ENCODE data around the gene RAB3GAP2.
"Not testable (repeated sequence)": the region's sequence is repeated elsewhere in the genome, so short reads cannot be mapped to it uniquely, and the experiment has no call there.

Gene RAB3GAP2

DNA sequence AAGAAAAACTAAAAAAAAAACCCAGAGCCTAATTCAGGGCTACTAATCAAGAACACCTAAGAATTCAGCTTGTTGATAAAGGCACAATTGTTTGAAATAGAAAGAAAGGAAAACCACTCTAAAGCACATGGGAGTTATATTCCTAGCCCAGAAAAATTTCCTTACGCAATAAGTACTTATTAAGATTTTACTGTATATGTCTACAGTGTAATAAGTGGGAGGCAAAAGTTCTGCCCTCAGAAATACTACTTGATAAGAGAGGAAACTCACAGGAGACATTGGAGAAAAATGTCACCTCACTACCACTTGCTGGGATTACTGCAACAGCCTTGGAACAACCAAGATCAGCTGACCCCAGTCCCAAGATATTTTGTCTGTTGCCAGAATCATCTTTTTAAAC lies 112.2 kb downstream of the RAB3GAP2 start:
- H3K9me3 ChIP-seq (ENCODE audit: insufficient read depth, low read length): no peaks in the 10 kb centered on the region
- H3K4me3 ChIP-seq (ENCODE audit: insufficient read length, low read depth): no peak overlapping the region
- DNase-seq (ENCODE audit: low read depth, low spot score): no peak
- no peak overlapping the region for H3K9ac ChIP-seq (ENCODE audit: insufficient read length, low read depth)
- H3K36me3 ChIP-seq (ENCODE audit: insufficient read depth, insufficient read length, low read length): peaks cover 59% of the 10 kb centered on the region
- TF ChIP-seq ZNF274 (IDR thresholded peaks at IDR 0.05; ENCODE audit: low read depth, low read length) (no peak), SUZ12 (IDR thresholded peaks at IDR 0.05; ENCODE audit: extremely low read depth, insufficient read depth, insufficient read length) (no peak), YY1 (IDR thresholded peaks at IDR 0.05; ENCODE audit: insufficient read depth, insufficient read length) (no peak)
- H3K4me1 ChIP-seq (ENCODE audit: insufficient read depth, insufficient read length): no peaks in the 10 kb centered on the region
- H3K27me3 ChIP-seq (ENCODE audit: insufficient read depth, insufficient read length): no peaks in the 10 kb centered on the region

GRCh38 chr1:220159041-220159440 lies 113.2 kb downstream of the RAB3GAP2 start:
- no peak for DNase-seq (ENCODE audit: low read depth, low spot score)
- Histone ChIP-seq H3K9me3 (ENCODE audit: insufficient read depth, low read length) (no peaks in the 10 kb centered on the region), H3K36me3 (ENCODE audit: insufficient read depth, insufficient read length, low read length) (peaks cover 56% of the 10 kb centered on the region), H3K4me3 (ENCODE audit: insufficient read length, low read depth) (no peak overlapping the region), H3K9ac (ENCODE audit: insufficient read length, low read depth) (no peak overlapping the region), H3K4me1 (ENCODE audit: insufficient read depth, insufficient read length) (no peaks in the 10 kb centered on the region), H3K27me3 (ENCODE audit: insufficient read depth, insufficient read length) (no peaks in the 10 kb centered on the region)
- TF ChIP-seq SUZ12 (IDR thresholded peaks at IDR 0.05; ENCODE audit: extremely low read depth, insufficient read depth, insufficient read length) (no peak), YY1 (IDR thresholded peaks at IDR 0.05; ENCODE audit: insufficient read depth, insufficient read length) (no peak), ZNF274 (IDR thresholded peaks at IDR 0.05; ENCODE audit: low read depth, low read length) (no peak)

GRCh38 chr1:220158530-220158929 lies 113.7 kb downstream of the RAB3GAP2 start:
- H3K9me3 ChIP-seq (ENCODE audit: insufficient read depth, low read length); DNase-seq (ENCODE audit: low read depth, low spot score); H3K9ac ChIP-seq (ENCODE audit: insufficient read length, low read depth); H3K4me3 ChIP-seq (ENCODE audit: insufficient read length, low read depth); H3K4me1 ChIP-seq (ENCODE audit: insufficient read depth, insufficient read length); H3K27me3 ChIP-seq (ENCODE audit: insufficient read depth, insufficient read length): not testable (repeated sequence)
- H3K36me3 ChIP-seq (ENCODE audit: insufficient read depth, insufficient read length, low read length): peaks cover 54% of the 10 kb centered on the region

DNA sequence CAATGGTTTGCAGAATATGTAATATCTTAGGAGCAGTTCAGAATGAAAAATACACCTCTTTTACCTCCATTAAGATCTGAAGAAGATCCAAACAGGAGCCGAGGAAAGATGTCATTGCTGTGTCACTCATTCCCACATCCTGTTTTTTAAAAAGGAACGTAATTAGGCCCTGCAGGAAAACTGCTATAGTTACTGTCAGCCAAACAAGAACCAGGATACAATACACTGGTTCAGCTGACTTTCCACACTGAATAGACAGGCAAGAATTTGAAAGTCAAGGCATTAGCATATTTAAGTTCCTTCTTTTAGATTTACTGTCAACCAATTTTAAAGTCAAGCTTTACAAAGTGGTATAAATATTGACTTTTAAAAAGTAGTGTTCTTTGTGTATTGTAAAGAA lies 114.5 kb downstream of the RAB3GAP2 start:
- H3K27me3 ChIP-seq (ENCODE audit: insufficient read depth, insufficient read length): no peaks in the 10 kb centered on the region
- H3K36me3 ChIP-seq (ENCODE audit: insufficient read depth, insufficient read length, low read length): peaks cover 60% of the 10 kb centered on the region
- H3K9me3 ChIP-seq (ENCODE audit: insufficient read depth, low read length): no peaks in the 10 kb centered on the region
- no peak overlapping the region for H3K9ac ChIP-seq (ENCODE audit: insufficient read length, low read depth)
- H3K4me3 ChIP-seq (ENCODE audit: insufficient read length, low read depth): no peak overlapping the region
- no peak for TF ChIP-seq YY1 (IDR thresholded peaks at IDR 0.05; ENCODE audit: insufficient read depth, insufficient read length)
- no peak for DNase-seq (ENCODE audit: low read depth, low spot score)
- no peaks in the 10 kb centered on the region for H3K4me1 ChIP-seq (ENCODE audit: insufficient read depth, insufficient read length)

- Histone ChIP-seq H3K36me3 (ENCODE audit: insufficient read depth, insufficient read length, low read length) (peaks cover 57% of the 10 kb centered on the region), H3K27me3 (ENCODE audit: insufficient read depth, insufficient read length) (no peaks in the 10 kb centered on the region), H3K9me3 (ENCODE audit: insufficient read depth, low read length) (no peaks in the 10 kb centered on the region), H3K9ac (ENCODE audit: insufficient read length, low read depth) (no peak overlapping the region), H3K4me1 (ENCODE audit: insufficient read depth, insufficient read length) (no peaks in the 10 kb centered on the region), H3K4me3 (ENCODE audit: insufficient read length, low read depth) (no peak overlapping the region)
- DNase-seq (ENCODE audit: low read depth, low spot score): no peak
- TF ChIP-seq YY1 (IDR thresholded peaks at IDR 0.05; ENCODE audit: insufficient read depth, insufficient read length): no peak
- TF ChIP-seq ZNF274 (IDR thresholded peaks at IDR 0.05; ENCODE audit: low read depth, low read length): no peak
- no peak for TF ChIP-seq SUZ12 (IDR thresholded peaks at IDR 0.05; ENCODE audit: extremely low read depth, insufficient read depth, insufficient read length)
These were observed 115.6 kb downstream of the RAB3GAP2 start for GRCh38 chr1:220156620-220157146.

- no peaks in the 10 kb centered on the region for H3K9me3 ChIP-seq (ENCODE audit: insufficient read depth, low read length)
- H3K27me3 ChIP-seq (ENCODE audit: insufficient read depth, insufficient read length): no peaks in the 10 kb centered on the region
- H3K36me3 ChIP-seq (ENCODE audit: insufficient read depth, insufficient read length, low read length): peaks cover 74% of the 10 kb centered on the region
- DNase-seq (ENCODE audit: low read depth, low spot score): no peak
- no peak overlapping the region for H3K4me3 ChIP-seq (ENCODE audit: insufficient read length, low read depth)
- no peaks in the 10 kb centered on the region for H3K4me1 ChIP-seq (ENCODE audit: insufficient read depth, insufficient read length)
- H3K9ac ChIP-seq (ENCODE audit: insufficient read length, low read depth): no peak overlapping the region
- TF ChIP-seq SUZ12 (IDR thresholded peaks at IDR 0.05; ENCODE audit: extremely low read depth, insufficient read depth, insufficient read length) (no peak), ZNF274 (IDR thresholded peaks at IDR 0.05; ENCODE audit: low read depth, low read length) (no peak), YY1 (IDR thresholded peaks at IDR 0.05; ENCODE audit: insufficient read depth, insufficient read length) (no peak)
These were observed 119.1 kb downstream of the RAB3GAP2 start for GRCh38 chr1:220153147-220153546.

- DNase-seq (ENCODE audit: low read depth, low spot score): no peak
- Histone ChIP-seq H3K4me1 (ENCODE audit: insufficient read depth, insufficient read length) (no peaks in the 10 kb centered on the region), H3K9me3 (ENCODE audit: insufficient read depth, low read length) (no peaks in the 10 kb centered on the region), H3K9ac (ENCODE audit: insufficient read length, low read depth) (no peak overlapping the region), H3K27me3 (ENCODE audit: insufficient read depth, insufficient read length) (no peaks in the 10 kb centered on the region), H3K36me3 (ENCODE audit: insufficient read depth, insufficient read length, low read length) (peaks cover 76% of the 10 kb centered on the region), H3K4me3 (ENCODE audit: insufficient read length, low read depth) (no peak overlapping the region)
- TF ChIP-seq SUZ12 (IDR thresholded peaks at IDR 0.05; ENCODE audit: extremely low read depth, insufficient read depth, insufficient read length): no peak
- TF ChIP-seq YY1 (IDR thresholded peaks at IDR 0.05; ENCODE audit: insufficient read depth, insufficient read length): no peak
- no peak for TF ChIP-seq ZNF274 (IDR thresholded peaks at IDR 0.05; ENCODE audit: low read depth, low read length)
These were observed 120.8 kb downstream of the RAB3GAP2 start for GRCh38 chr1:220151454-220151853.

DNA sequence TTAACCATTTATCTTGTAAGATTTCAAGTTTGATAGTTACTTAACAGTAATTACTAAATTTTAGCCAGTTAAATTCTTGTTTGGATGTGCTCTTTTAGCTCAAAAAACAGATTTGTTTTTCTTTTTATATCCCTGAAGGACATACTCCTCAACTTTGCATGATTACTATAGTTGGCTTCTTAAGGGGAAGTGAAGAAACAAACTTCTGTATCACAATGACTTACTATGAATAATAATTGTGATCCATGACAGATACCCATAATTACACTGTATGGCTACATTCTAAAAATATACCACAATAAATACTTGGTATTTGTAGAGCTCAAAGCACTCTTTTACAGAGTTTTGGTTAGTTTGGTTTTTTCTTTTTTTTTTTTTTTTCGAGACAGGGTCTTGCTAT lies 122.5 kb downstream of the RAB3GAP2 start:
- H3K4me3 ChIP-seq (ENCODE audit: insufficient read length, low read depth): no peak overlapping the region
- no peak for DNase-seq (ENCODE audit: low read depth, low spot score)
- TF ChIP-seq SUZ12 (IDR thresholded peaks at IDR 0.05; ENCODE audit: extremely low read depth, insufficient read depth, insufficient read length) (no peak), ZNF274 (IDR thresholded peaks at IDR 0.05; ENCODE audit: low read depth, low read length) (no peak), YY1 (IDR thresholded peaks at IDR 0.05; ENCODE audit: insufficient read depth, insufficient read length) (no peak)

More for the DNA sequence above, 122.5 kb downstream of the RAB3GAP2 start:
- H3K9ac ChIP-seq (ENCODE audit: insufficient read length, low read depth): no peak overlapping the region
- no peaks in the 10 kb centered on the region for H3K27me3 ChIP-seq (ENCODE audit: insufficient read depth, insufficient read length)
- no peaks in the 10 kb centered on the region for H3K9me3 ChIP-seq (ENCODE audit: insufficient read depth, low read length)
- H3K4me1 ChIP-seq (ENCODE audit: insufficient read depth, insufficient read length): no peaks in the 10 kb centered on the region
- peaks cover 66% of the 10 kb centered on the region for H3K36me3 ChIP-seq (ENCODE audit: insufficient read depth, insufficient read length, low read length)
